GM21825 (cell line): Measurements from ENCODE around the gene TBC1D22A.
A peak's percentile ranks its signal among the peaks of the same experiment; 100 is the strongest.

Source experiments
- ATAC-seq: cut with Tn5 transposase; IDR thresholded peaks from one replicate; pipeline ENCODE4 v1.9.1; 2021; ENCODE audit warnings: mild to moderate bottlenecking, moderate library complexity; ENCODE audit not compliant: unreplicated experiment

The TBC1D22A gene

DNA sequence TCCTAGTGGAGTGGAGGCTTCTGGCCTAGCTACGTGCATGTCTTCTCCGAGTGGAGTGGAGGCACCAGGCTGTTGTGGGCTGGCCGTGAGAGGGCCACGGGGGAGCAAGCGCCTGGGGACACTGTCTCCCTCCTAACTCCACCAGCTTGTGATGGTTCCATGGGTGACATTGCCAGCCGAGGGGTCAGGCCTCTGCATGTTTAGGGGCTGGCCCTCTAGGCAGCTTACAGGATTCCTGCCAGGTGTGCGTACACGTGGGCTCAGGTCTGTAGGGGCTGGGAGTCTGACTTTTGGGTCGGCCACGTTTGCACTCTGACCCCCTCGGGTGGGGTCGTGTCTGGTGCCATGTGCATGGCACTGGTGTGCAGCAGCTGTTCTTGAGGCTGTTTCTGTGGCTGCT lies 31.6 kb downstream of the TBC1D22A start:
- ATAC-seq: no peak

DNA sequence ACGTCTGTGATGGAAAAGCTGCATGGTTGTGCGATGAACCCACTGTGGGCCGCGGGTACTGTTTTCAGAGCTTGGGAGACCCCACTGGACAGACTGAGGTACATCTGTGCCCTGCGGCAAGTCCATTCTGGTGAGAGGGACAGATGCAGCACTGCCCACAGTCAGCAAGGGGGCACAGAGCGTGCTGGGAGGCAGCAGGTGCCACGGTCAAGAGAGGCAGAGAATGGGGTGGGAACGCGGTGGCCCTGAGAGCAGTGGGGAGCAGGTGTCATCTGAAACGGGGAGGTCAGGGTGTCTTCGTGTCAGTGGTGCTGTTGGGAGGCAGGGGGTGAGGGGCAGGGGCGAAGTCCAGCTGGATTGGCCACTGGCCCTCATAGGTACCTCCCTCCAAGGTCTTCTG lies 32.0 kb downstream of the TBC1D22A start:
- ATAC-seq: no peak

DNA sequence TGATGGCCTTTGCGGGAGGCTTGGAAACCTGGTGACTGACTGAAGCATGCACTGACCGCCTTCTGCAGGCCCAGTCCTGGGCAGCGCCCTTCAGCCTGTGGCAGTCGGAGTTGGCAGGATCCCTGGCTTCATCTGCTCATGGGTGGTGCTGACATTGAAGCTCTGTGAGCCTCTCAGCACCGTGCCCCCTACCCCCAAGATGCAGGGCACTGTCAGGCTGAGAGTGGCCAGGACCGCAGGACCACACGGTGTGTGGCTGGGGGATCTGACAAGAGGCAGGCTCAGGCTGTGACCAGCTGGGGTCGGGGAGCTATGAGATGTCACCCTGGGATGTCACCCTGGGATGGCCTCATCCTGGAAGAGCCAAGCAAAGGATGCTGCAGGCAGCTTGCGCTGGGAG lies 32.7 kb downstream of the TBC1D22A start:
- no peak for ATAC-seq

DNA sequence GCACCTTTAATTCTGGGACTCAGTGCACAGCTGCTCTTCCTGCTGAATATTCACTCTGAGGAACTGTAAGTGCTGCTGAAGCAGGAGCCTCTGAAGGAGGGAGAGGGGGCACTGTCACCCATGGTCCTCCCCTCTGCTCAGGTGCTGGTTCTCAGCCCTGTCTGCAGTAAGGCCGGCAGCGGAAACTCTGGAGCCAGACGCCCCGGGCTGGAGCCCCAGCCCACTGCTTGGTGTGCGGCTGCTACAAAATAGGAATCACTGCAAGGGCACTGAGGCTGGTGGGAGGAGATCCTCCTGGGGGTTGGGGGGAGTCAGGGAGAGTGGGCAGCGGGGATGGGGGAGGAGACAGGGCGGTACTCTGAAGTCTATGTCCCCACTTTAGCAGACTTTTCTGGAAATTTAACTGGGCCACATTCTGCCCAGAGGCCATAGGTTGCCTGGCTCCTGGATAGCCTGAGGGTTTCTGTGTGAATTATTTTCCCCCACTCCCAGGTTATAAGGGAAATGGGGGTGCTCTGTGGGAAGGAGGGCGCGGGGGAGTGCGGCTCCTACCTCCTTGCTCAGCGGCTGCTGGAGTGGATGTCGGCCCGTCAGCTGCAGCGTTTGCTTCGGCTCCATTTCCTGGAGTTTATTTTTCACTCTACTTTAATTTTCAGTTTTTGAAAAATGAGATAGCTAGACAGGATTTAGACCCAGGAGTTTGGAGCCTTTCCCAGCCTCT lies 33.6 kb downstream of the TBC1D22A start:
- ATAC-seq: no peak

DNA sequence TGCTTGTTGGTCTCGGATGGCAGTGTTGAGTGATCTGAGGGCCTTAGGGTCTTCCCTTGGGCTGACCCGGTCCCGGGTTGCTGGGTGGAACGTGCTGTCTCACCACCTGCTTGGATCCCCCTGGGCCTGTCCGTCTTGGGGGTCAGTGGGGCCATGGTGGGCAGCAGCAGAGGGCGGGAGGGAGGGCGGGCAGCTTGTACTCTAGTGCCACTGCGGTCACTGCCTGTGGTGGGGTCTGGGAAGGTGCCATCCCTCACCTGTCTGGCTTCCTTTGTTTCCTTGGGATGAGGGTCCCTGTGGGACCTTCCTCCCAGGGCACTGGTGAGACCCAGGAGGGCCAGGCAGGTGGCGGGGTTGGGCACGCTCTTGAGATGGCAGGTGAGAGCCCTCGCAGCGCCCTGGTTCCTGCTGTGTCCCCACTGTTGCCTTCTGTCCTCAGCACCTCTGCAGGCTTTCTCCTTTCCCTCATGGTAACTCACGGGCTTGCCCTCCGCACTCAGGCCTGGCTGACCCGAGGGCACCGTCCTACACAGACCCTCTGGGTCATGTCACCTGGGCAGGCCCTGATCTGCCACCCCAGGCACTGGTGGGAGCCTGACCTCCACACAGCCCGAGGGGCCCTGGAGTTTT lies 34.2 kb downstream of the TBC1D22A start:
- no peak for ATAC-seq

DNA sequence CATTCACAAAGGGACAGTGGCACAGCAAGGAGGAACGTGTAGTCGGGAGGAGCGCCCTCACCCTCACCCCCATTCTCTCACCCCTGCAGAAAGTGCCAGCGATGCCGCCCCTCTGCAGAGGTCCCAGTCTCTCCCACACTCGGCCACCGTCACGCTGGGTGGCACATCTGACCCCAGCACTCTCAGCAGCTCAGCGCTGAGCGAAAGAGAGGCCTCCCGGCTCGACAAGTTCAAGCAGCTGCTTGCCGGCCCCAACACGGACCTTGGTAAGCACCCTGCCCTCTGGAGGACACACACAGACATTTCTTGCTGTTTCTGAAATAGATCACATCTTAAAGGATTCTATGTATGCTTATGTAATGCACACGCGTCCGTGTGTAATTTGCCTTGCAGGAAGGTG lies 34.9 kb downstream of the TBC1D22A start:
- ATAC-seq: no peak

DNA sequence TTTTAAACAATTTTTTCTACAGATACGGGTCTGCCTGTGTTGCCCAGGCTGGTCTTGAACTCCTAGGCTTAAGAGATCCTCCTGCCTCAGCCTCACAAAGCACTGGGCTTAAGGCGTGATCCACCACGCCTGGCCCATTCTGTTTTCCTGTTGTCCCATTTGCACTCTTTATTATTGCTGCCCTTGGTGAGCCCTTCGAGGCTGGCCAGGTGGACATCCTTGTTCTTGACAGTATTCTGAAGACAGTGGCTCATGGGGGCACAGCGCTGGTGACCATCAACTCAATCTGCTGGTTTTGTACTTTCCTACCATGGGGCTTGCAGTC lies 35.6 kb downstream of the TBC1D22A start:
- ATAC-seq: no peak

DNA sequence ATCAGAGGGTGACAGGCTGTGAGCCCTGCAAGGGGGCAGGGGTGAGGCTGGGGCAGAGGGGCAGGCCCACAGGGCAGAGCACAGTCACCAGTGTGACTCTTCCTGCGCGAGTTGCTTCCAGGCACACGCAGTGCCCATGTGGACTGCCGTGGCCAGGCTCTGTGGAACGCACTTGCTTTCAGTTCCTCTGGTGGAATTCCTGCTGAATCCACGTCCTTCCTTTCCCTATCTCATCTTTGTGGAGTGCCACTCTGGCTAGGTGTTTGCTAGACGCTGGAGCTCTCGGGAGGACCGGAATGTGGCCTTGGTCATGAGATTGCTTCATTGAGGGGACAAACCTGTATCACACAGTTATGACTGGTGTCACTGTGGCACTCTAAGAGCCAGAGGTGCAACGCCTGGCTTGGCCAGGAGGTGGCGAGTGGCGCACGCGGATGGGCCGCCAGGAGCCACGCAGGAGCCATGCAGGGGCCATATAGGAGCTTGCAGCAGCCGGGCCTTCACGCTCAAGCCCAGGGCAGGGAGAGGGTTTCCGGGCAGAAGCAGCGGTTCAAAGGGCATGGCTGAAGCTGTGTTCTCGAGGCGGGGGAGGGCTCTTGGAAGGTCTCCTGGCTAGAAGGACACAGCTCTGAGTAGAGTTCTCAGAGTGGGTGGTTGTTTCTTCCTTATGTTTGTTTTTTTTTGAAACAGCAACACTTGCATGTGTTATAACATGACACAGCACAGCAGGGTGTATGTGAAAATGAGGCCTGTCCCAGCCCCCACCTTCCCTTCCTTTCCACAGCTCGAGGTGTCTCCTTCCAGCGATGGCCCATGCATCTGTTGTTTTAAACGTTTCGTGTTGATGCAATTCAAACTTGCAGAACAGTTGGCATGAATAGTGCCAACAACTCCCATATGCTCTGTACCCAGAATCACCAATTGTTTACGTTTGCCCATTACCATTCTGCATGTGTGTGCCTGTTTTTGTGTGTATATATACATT lies 36.2 kb downstream of the TBC1D22A start:
- ATAC-seq: no peak

DNA sequence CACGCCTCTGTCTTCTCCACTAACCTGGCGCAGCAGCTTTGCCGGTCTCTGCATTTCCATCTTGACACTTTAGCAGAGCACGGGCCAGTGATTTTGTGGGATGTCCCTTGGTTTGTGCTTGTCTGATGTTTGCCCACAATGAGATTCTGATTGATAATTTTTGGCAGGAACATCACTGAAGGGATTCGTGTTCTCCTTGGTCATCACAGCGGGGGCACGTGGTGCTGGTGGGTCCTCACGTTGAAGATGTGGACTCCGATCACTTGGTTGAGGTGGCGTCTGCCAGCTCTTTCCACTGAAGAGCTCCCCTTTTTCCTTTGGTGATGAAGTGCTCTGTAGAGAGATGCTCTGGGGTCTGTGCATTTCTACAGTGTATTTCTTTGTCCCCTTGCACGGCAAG lies 37.2 kb downstream of the TBC1D22A start:
- ATAC-seq: no peak

DNA sequence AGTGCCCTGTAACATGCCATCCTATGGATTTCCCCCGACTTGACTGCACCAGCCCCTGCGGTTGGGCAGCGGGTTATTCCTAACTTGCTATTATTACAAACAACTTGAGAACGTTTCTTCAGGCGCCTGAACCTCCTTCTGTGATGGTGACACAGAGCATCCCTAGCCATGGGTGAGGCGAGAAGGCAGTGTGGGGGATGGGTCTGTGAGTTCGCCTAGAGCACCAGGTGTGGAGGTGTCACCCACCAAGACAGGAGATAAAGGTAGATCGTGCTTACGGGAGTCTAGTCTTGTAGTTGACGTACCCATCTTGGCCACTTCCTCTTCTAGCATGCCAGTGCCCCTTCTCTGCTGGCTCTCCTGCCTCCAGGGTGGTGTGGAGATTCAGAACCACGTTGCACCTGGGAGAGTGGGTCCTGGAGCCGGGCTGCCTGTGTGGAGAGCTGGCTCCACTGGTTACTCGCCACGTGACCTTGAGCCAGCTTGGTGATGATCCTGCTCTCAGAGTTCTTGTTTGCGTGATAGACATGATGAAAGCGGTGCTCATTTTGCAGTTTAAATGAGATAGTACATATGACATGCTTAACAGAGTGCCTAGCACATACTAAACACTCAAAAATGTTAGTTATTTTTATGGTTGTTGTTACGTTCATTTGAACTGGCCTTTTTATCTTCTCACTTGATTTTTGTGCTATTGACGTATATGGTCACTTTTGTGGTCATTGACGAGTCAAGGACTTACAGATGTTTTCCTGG lies 37.8 kb downstream of the TBC1D22A start:
- no peak for ATAC-seq

DNA sequence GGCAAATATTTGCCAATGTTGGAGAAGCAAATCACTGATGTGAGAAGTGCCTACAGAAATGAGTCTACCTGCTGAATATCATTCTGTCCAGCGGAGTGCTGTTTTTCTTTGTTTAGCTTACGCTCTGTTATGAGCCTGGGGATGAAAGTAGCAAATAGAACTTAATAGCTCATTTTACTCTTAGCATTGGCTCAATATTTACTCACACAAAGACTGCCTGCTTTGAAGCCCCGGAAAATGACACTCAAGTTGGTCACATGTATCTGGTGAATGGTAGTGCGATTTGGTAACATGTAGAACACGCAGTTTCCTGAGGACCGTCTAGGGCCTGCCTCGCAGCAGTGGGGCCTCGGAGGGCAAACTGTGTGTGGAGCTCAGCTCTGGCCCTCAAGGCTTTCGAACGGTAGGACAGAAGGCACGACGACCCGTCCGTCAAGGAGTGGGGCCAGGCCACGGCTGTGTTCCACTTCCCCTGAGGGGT lies 38.9 kb downstream of the TBC1D22A start:
- ATAC-seq: no peak

DNA sequence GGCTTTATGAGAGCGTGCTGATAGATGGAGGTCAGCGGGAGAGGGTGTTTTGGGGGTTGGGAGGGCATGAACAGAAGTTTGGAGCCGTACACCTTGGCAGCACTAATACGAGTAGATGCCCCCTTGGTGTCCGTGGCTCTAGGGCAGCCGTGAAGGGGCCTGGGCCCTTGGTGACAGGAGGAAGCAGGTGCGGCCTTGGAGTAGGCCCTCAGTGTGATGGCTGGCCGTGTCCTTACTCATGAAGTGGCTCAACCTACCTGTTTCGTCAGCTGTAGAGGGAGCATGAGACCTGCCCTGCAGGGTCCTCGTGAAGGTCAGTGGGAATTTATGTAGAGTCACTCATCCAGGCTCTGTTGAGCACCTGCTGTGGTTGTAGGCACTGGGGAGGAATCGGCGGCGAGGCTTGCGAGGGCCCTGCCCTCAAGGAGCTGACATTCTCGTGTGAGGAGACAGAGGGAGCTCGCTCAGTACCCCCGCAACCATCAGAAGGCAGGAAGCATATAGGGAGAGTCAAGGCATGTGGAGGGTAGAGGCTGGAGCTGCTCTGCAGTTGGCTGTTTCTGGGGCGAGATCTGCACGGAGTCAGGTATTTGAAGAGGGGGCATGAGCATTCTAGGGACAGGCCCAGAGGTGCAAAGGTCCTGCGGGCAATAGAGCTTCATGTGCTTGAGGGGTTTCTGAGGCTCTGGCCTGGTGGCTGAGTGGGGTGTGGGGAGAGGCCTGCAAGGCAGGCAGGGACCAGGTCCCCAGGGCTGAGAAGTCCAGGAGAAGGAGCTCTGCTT lies 39.6 kb downstream of the TBC1D22A start:
- no peak for ATAC-seq

DNA sequence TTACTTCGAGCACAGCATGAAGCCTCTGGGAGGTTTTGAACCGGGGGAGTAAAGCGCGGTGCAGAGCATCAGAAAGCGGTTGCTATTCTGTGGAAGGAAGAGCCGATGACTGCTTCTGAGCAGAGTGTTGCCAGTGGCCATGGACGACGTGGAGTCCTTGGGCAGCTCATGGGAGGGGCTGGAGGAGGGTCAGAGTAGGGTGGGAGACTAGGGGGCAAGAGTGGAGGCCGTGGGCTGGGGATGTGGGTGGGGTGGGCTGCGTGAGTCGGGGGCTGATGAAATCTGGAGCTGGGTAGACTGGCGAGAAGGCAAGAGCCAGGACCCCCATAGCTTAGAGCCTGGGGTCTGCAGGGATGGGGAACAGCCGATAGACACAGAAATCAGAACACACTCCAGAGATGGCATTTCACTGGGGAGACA lies 40.2 kb downstream of the TBC1D22A start:
- no peak for ATAC-seq

DNA sequence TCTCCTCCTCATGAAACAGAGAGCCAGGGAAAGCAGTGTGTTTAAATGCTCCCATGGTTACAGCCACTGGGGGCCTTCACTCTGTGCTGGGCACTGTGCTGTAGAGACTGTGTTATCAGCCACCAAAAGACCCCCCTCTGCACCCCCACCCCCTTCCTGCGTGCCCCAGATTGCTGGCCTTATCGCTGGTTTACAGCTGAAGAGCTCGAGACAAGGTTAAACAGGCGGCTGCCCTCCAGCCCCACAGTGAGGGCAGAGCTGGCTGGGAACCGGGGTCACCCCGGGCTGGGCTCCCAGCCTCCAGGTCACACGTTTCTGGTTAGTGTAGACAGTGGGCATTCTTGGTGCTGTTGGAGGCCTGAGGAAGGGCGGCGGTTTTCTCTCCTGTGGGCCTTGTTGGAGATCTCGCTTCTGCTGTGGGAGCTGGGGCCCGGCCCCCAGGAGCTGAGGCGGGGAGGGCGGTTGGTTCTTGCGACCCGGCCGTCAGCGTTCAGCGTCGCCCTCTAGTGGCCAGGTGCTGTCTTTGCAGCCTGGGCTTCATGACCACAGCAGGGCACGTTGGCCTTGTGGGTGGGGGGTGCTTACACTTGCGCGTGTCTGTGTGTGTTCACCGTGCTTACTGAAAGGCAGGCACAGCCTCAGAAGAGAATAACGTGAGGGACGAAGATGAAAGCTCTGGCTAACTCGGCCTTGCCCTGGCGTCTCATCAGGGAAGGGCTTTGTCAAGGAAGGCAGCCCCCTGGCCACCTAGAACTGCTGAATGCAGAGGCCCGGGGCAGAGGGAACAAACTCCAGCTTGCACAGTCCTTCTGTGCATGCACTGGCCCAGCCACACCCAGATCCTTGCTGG lies 40.8 kb downstream of the TBC1D22A start:
- peak; percentile 55 for ATAC-seq

DNA sequence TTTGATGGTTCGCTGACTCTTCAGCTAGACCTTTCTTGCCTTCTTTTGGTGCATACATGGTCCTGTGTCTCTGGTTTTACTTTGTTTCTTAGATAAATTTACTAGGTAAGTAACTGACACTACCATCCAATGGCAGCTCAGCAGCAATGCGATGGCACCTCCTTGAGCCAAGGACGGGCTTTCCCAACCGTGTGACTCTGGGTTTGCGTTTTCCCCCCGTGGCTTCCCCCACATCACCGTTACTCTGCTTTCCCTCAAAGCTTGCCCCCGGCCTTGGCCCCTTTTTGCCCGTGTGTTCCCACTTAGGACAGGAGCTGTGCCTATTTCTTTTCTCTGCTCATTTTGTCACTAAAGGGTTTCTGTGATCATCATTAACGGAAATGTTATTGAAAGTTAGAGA lies 41.5 kb downstream of the TBC1D22A start:
- ATAC-seq: no peak

DNA sequence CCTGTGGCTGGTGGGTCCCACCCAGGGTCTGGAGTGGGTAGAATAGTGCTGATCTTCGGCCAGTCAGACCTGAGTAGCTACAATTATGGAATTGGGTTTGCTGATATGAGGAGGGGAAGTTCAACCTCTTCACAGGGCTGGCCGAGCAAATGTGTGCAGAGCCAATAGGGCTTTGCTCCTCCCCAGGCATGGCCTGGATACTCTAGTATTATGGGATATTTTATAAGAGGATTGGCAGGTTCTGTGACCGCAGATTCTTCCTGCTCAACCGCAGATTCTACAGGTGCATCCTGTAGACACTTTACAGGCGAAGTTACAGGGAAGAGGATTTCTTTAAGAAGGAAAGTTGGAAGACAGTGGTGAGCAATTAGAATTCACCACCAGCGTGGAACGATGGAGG lies 44.3 kb downstream of the TBC1D22A start:
- ATAC-seq: no peak

DNA sequence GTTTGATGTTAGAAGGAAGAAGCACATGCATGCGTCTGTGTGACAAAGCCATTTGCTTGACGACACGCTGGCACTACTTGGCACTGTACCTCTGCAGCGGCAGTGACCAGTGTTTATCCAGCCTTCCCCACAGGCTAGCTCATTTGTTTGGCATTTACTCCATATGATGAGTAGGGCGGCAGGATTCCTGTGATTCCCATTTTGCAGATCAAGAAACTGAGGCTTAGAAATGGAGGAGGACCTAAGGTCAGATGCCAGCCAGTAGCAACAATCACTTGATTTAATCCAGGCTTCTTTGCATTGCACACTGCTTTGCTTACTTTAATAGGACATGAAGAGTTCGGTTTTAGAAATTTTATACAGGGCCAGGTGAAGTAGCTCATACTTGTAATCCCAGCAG lies 45.0 kb downstream of the TBC1D22A start:
- ATAC-seq: no peak

DNA sequence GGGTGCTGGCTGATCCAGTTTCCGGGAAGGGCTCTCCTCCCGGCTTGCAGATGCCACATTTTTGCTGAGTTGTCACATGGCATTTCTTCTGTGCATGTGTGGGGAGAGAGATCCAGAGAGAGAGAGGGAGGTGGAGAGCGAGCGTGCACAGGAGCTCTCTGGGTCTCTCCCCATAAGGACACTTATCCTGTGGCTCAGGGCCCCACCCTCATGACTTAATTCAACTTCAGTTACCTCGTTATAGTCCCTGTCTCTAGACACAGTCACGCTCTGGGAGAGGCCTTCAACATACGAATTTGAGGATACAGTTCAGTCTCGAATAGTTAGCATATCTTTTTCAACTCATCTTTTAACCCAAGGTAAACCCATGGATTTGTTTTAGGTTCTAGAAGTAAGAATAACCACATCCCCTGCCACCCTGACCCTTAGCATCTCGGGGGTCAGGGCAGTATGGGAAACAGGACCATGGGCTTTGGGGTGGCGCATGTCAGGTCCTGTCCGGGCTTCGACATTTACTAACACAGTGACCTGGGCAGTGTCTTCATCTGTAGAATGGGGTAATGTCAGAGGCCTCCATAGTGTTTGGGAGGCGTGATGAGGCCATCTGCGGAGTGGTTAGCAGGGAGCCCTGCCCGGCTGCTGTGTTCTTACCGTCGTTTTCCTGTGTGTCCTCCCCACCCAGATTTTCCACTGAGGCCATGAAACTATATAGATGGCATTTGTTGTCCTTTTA lies 46.9 kb downstream of the TBC1D22A start:
- ATAC-seq: no peak
